Left hindlimb (tissue), 1 donor: Measurements from ENCODE around the gene TRIM71.
"Not testable (repeated sequence)": the region's sequence is repeated elsewhere in the genome, so short reads cannot be mapped to it uniquely, and the experiment has no call there.

Experiments used
- DNase-seq: peaks from one replicate; pipeline ENCODE4 v3.0.0-alpha.2; 2018

Gene TRIM71

DNA sequence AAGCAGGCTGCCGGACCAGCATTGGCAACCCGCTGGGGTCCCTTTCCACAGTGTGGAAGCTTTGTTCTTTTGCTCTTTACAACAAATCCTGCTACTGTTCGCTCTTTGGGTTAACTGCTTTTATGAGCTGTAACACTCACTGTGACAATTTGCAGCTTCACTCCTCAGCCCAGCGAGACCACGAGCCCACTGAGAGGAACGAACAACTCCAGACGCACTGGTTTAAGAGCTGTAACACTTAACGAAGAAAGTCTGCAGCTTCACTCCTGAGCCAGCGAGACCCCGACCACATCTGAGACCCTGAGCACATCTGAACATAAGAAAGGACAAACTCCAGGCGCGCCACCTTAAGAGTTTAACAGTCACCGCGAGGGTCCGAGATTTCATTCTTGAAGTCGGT lies 122.9 kb downstream of the TRIM71 start:
- no peak for DNase-seq

GRCh38 chr3:32945136-32945535 lies 127.3 kb downstream of the TRIM71 start:
- no peak for DNase-seq

- DNase-seq = not testable (repeated sequence)
Measured at GRCh38 chr3:32945598-32945997, 127.8 kb downstream of the TRIM71 start.

DNA sequence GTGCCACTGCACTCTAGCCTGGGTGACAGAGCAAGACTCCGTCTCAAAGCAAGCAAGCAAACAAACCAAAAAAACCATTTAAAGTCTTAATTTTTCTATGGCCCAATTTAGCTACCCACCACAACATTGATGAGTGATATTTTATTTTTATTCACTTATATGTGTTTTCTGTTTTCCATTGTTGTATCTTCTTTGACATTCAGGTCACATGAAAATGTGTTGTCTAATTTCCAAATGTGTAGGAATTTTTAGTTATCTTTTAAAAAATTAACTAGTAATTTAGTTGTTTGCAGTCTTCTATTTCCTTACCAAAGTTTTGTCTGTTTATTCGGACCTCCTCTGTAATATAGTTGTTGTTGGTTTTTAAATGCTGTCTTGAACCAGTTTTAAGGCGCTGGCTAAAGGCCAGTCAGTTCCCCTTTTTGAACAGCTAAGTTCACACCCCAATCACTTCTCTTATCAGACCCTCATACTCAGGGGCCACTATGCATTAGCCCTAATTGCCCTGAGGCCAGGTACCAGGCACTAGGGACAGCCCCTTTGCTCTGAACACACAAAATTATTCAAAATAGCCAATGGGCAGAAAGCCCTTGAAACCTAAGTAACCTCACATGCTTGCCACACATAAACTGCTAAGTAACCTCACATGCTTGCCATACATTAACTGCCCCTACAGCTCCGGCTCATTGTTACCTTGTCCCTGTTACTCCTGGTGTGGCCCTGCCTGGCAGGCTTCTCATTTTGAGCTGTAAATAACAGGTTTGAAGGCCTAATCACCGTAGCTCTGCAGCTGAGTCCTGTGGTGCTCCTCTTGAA lies 129.4 kb downstream of the TRIM71 start:
- DNase-seq = no peak
